Activated CD4-positive, alpha-beta memory T cell treated with anti-CD3 and anti-CD28 coated beads, Interleukin-2, amount 10 ng/mL, durations not matched to agents 7 days and 5 days (primary cell): ENCODE measurements around the gene LLGL1. TPM values are rescaled to one million over a fixed set of nuclear protein-coding genes. Genes with fewer than 3 reads are reported as not detected.
A peak's percentile ranks its signal among the peaks of the same experiment; 100 is the strongest.

ENCODE experiments used
- CTCF ChIA-PET: fragments of 350-600 bp; sonication (Branson Sonifier 250); formaldehyde crosslinking; loops from one replicate; lab custom pipeline; 2021; ENCODE audit warnings: antibody characterized with exemption, inconsistent platforms; lab: Charles Lee
- POLR2A ChIA-PET: fragments of 350-600 bp; sonication (Branson Sonifier 250); formaldehyde crosslinking; loops from one replicate; lab custom pipeline; 2021; ENCODE audit warnings: antibody characterized with exemption; lab: Charles Lee
- DNase-seq: peaks from one replicate; pipeline ENCODE4 v3.0.0-alpha.2; 2020
- H3K27ac Mint-ChIP-seq: one replicate; pipeline ENCODE4 v1.8.0; 2021; ENCODE audit warnings: mild to moderate bottlenecking, mixed read lengths
- H3K27me3 Mint-ChIP-seq: one replicate; pipeline ENCODE4 v1.8.0; 2021; ENCODE audit warnings: mixed read lengths
- H3K36me3 Mint-ChIP-seq: one replicate; pipeline ENCODE4 v1.8.0; 2021; ENCODE audit warnings: low read depth, mixed read lengths
- H3K4me1 Mint-ChIP-seq: one replicate; pipeline ENCODE4 v1.8.0; 2021; ENCODE audit warnings: mixed read lengths
- H3K4me3 Mint-ChIP-seq: one replicate; pipeline ENCODE4 v1.8.0; 2021; ENCODE audit warnings: mild to moderate bottlenecking, mixed read lengths
- H3K9me3 Mint-ChIP-seq: one replicate; pipeline ENCODE4 v1.8.0; 2021; ENCODE audit warnings: mixed read lengths
- total RNA-seq, 2 experiments: library from RNA; stranded (reverse); gene quantifications; one replicate each; pipeline ENCODE4 v1.2.3, GENCODE V29; 2021

The LLGL1 gene
- total RNA-seq, 2 experiments from 2014 or later, result 22.8 to 22.9 TPM

DNA sequence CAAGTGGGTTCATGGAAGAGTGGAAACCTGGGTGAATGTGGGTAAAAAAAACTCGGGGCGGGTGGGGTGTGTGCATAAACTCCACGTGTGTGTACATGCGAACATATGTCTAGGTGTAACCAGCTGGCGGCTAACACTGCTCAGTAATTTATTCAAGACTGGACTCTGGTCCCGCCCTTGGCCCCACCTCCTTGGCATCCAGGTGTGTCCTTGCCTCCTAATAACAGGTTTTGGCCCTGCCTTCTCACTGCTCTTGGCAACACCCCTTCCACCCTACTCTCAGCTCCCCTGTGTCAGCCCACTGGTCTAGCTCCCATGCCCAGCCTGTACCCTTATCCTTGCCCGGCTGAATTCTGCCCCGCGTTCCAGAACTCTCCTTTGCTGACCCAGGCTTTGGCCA lies 24.8 kb downstream of the LLGL1 start:
- no peak overlapping the region for H3K4me3 Mint-ChIP-seq
- peaks cover 3% of the 10 kb centered on the region for H3K4me1 Mint-ChIP-seq
- H3K27me3 Mint-ChIP-seq, result no peaks in the 10 kb centered on the region
- peaks cover 63% of the 10 kb centered on the region for H3K36me3 Mint-ChIP-seq
- no peak overlapping the region for H3K27ac Mint-ChIP-seq
- POLR2A ChIA-PET, result interaction anchor here (0.7 kb wide), 1 partner anchor 24 kb away, joined by 4 read pairs; no protein-coding TSS in a partner anchor
- no peak for DNase-seq
- CTCF ChIA-PET, result no interaction called here
- H3K9me3 Mint-ChIP-seq, result no peaks in the 10 kb centered on the region

DNA sequence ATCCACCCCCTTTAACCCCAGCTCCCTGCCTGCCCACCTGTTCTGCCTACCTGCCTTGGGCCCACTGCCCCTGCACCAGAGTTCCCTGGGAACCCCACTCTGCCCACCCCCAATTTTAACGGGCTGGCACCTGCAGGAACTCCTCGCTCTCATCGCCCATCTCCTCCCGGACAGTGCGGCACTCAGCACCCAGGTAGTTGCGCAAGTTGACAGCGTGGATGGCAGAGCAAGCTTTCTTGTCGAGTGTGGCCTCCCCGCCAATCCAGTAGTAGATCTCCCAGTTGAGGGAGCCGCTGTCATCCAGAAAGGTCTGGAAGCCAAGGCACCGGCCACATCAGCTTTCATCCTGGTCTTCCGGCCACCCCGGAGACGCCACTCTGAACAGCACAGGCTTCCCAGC lies 25.3 kb downstream of the LLGL1 start:
- Mint-ChIP-seq H3K27ac (no peak overlapping the region), H3K9me3 (no peaks in the 10 kb centered on the region), H3K4me1 (peaks cover 3% of the 10 kb centered on the region), H3K36me3 (peaks cover 63% of the 10 kb centered on the region), H3K27me3 (no peaks in the 10 kb centered on the region), H3K4me3 (no peak overlapping the region)
- POLR2A ChIA-PET, result interaction anchor here (0.7 kb wide), 1 partner anchor 25 kb away, joined by 4 read pairs; no protein-coding TSS in a partner anchor
- no peak for DNase-seq
- CTCF ChIA-PET, result no interaction called here

DNA sequence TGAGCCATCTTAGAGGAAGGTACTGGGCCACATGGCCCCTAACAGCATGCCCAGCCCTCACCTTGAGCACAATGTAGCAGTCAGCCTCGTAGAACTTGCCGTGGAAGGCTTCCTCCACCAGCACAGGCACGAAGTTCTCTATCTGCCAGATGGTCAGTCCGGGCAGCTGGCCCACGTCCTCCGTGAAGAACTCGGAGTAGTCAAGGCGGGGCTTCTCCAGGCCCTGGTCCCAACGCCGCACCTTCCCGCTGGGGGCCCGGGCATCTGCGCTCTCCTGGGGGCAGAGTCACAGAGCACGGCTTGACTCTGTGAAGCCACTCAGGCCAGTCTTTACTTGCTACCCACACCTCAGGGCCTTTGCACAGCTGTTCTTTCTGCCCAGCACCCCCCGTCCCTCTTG lies 25.8 kb downstream of the LLGL1 start:
- DNase-seq, result no peak
- Mint-ChIP-seq H3K9me3 (no peaks in the 10 kb centered on the region), H3K27me3 (no peaks in the 10 kb centered on the region), H3K4me3 (no peak overlapping the region), H3K27ac (no peak overlapping the region), H3K36me3 (peaks cover 62% of the 10 kb centered on the region), H3K4me1 (peaks cover 7% of the 10 kb centered on the region)
- ChIA-PET POLR2A (no interaction called here), CTCF (no interaction called here)

DNA sequence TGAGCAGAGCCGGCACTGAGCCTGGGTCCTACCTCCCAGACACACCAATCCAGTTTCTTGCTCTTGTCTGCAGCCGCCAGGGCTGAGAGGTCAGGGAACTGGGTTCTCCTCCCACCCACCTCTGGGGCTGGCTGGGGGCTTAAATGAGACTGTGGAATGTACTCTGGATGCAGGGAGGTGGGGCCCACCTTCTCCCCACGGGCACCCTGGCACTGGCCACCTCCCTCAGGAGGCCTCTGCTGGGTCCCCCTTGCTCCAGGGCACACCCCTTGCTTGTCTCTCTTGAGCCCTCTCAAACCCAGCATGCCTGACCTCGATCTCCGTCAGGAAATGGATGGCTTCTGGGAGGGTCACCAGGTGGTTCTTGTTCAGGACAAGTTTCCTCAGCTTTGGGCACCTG lies 26.7 kb downstream of the LLGL1 start:
- ChIA-PET POLR2A (no interaction called here), CTCF (no interaction called here)
- Mint-ChIP-seq H3K27ac (no peak overlapping the region), H3K36me3 (peaks cover 58% of the 10 kb centered on the region), H3K9me3 (no peaks in the 10 kb centered on the region), H3K27me3 (no peaks in the 10 kb centered on the region), H3K4me3 (no peak overlapping the region), H3K4me1 (peaks cover 15% of the 10 kb centered on the region)
- DNase-seq, result no peak

DNA sequence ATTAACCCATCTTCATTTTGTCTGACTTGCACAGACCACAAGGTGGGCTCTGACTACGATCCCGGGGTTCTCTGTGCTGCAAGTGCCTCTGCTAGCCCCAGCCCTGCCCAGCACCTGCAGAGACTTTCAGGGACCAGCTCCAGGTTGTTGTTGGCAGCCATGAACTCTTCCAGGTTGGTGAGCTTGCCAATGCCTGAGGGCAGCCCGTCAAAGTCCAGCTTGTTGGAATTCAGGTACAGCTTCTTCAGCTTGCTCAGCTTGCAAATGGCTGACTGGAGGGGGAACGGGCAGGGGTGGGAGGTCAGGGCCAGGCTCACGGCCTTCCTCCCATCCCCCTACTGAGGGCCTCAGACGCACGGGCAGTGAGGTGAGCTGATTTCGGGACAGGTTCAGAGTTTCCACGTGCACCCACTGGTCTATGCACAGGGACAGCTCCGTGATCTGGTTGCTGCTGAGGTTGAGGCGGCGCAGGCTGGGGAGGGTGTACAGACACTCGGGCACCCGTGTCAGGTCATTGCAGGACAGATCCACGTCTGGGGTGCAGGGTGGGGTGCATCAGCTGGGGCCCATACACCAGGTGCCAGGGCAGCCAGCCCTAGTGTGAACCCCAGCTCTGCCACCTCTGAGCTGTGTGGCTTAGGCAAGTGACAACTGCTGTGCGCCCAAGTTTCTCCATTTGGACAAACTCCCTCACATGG lies 27.9 kb downstream of the LLGL1 start:
- Mint-ChIP-seq H3K4me1 (peaks cover 19% of the 10 kb centered on the region), H3K27ac (no peak overlapping the region), H3K9me3 (no peaks in the 10 kb centered on the region), H3K4me3 (no peak overlapping the region), H3K36me3 (peaks cover 52% of the 10 kb centered on the region), H3K27me3 (no peaks in the 10 kb centered on the region)
- DNase-seq, result no peak
- CTCF ChIA-PET, result no interaction called here
- POLR2A ChIA-PET, result interaction anchor here (0.8 to 1.0 kb wide), 2 partner anchors 10 to 66 kb away, joined by 3 read pairs; no protein-coding TSS in a partner anchor

DNA sequence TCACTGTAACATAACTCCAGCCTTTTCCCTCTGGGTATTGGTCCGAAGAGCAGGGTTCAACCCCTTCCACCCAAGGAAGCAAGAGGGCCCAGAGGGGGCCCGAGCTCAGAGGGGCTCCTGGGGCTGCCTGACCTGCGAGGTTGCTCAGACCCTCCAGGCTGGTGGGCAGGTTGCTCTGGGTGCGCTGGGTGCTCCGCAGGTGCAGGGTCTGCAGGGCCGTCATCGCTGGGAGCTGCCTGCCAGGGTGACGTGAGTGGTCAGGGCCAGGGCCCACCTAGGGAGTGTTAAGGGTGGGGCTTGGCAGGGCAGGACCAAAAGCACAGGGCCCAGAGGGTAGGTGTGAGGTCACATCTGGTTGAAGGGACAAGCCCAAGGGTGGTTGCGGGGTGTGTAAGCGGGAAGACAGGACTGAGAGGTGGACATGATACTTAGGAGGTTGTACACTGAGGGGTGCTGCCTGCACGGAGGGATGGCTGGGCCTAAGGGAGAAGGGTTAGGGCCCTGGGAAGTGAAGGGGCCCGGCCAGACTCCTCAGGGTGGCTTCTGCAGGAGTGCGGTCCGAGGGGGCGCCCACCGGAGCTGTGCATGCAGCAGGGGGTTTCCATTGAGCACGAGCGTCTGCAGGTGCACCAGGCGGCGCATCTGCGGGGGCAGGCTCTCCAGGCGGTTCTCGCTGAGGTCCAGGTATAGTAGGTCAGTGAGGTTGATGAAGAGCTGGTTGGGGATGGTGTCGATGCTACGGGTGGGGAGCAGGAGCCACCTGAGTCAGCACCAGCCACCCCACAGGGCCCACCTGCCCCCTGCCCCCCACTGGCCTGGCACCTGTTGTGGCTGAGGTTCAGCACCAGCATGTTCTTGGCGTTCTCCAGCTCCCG lies 28.7 kb downstream of the LLGL1 start:
- POLR2A ChIA-PET, result interaction anchor here (0.8 to 1.0 kb wide), 2 partner anchors 11 to 66 kb away, joined by 3 read pairs; no protein-coding TSS in a partner anchor
- CTCF ChIA-PET, result no interaction called here
- Mint-ChIP-seq H3K27ac (no peak overlapping the region), H3K36me3 (peaks cover 46% of the 10 kb centered on the region), H3K27me3 (no peaks in the 10 kb centered on the region), H3K4me3 (no peak overlapping the region), H3K4me1 (peaks cover 23% of the 10 kb centered on the region), H3K9me3 (no peaks in the 10 kb centered on the region)
- DNase-seq, result no peak

DNA sequence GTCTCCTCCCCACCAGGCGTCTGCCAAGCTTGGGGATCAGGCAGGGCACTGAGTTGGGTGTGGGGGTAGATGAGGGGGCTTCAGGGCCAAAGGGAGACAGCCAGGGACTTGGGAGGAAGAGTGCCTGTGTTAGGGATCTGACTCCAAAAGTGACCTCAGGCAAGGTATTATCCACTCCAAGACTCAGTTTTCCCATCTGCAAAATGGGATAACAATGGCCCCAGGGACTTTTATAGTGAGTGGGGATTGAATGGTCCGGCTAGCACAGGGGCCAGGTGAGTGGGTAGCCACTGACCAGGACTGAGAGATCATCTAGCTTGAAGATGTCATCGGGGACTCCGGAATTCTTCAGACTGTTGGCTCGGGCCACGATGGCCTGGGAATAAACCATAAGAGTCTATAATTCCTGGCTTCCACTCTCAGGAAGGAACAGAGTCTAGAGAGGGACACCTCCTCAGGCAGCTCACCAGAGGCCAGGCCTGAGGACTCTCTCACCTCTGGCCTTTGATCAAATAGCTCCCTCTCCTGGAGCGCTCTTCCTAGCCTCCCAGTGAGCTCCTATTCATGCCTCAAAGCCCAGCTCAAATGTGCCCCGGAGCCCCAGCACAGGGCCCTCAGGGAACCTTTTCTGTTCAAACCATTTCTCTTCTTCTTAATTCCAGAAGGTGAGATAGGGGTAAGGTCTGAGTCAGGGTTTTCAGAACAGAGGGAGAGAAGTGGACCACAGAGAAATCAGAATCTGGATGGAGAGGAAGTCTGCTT lies 29.6 kb downstream of the LLGL1 start:
- ChIA-PET CTCF (no interaction called here), POLR2A (interaction anchor here (1.2 kb wide), 1 partner anchor 13 kb away, joined by 4 read pairs; no protein-coding TSS in a partner anchor)
- H3K4me3 Mint-ChIP-seq, result no peak overlapping the region
- no peak overlapping the region for H3K27ac Mint-ChIP-seq
- peaks cover 45% of the 10 kb centered on the region for H3K36me3 Mint-ChIP-seq
- no peaks in the 10 kb centered on the region for H3K9me3 Mint-ChIP-seq
- no peak for DNase-seq
- no peaks in the 10 kb centered on the region for H3K27me3 Mint-ChIP-seq
- H3K4me1 Mint-ChIP-seq, result peaks cover 29% of the 10 kb centered on the region

DNA sequence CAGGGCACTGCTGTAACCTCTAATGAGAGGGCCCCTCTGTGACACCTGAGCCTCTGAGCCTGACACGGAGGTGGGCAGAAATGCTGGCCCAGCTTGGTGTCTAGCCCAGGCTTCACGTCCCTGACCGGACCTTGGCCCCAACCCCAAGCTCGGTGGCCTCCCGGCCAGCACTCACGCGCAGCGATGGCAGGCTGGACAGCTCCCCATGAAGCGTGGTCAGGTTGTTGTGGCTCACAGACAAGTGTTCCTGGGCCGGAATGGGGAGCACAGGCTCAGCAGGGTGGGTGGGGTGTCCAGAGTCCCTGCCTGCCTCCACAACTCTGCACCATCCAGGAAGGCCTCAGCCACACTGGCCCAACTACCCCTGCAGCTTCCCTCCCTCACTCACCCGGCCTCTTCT lies 30.9 kb downstream of the LLGL1 start:
- H3K4me1 Mint-ChIP-seq, result peaks cover 31% of the 10 kb centered on the region
- peaks cover 33% of the 10 kb centered on the region for H3K36me3 Mint-ChIP-seq
- POLR2A ChIA-PET, result interaction anchor here (1.2 to 1.7 kb wide), 3 partner anchors 15 to 32 kb away, joined by 3 to 5 read pairs (median 4); partner anchors contain the start of gene LLGL1
- DNase-seq, result no peak
- H3K4me3 Mint-ChIP-seq, result peak overlapping the region; percentile 7
- no peaks in the 10 kb centered on the region for H3K27me3 Mint-ChIP-seq
- H3K9me3 Mint-ChIP-seq, result no peaks in the 10 kb centered on the region
- CTCF ChIA-PET, result interaction anchor here (1.2 kb wide), 1 partner anchor 8 kb away, joined by 5 read pairs; no protein-coding TSS in a partner anchor
- H3K27ac Mint-ChIP-seq, result no peak overlapping the region

DNA sequence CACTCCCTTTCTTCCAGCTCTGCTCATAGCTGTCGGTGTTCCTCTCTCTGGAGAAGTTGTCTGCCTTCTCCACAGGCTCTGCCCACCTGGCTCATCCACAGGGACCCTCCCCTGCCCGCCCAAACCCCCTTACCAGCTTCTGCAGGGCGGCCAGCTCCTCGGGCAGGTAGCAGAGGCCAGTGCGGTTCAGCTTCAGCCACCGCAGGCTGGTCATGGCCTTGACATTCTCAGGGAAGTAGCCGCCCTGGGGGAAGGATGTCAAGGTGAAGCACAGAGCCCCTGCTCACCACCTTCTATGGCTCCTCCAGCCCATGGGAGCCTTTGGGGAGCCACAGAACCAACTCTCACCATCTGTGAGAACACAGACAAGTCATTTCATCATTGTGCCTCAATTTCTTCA lies 31.3 kb downstream of the LLGL1 start:
- Mint-ChIP-seq H3K36me3 (peaks cover 29% of the 10 kb centered on the region), H3K9me3 (no peaks in the 10 kb centered on the region), H3K27me3 (no peaks in the 10 kb centered on the region), H3K27ac (no peak overlapping the region), H3K4me3 (peak overlapping the region; percentile 95), H3K4me1 (peaks cover 35% of the 10 kb centered on the region)
- POLR2A ChIA-PET, result interaction anchor here (0.7 to 1.7 kb wide), 5 partner anchors 8 to 58 kb away, joined by 3 to 5 read pairs (median 3); partner anchors contain the start of genes LLGL1, SMCR8 and TOP3A
- CTCF ChIA-PET, result interaction anchor here (1.2 kb wide), 1 partner anchor 8 kb away, joined by 5 read pairs; no protein-coding TSS in a partner anchor
- DNase-seq, result no peak

DNA sequence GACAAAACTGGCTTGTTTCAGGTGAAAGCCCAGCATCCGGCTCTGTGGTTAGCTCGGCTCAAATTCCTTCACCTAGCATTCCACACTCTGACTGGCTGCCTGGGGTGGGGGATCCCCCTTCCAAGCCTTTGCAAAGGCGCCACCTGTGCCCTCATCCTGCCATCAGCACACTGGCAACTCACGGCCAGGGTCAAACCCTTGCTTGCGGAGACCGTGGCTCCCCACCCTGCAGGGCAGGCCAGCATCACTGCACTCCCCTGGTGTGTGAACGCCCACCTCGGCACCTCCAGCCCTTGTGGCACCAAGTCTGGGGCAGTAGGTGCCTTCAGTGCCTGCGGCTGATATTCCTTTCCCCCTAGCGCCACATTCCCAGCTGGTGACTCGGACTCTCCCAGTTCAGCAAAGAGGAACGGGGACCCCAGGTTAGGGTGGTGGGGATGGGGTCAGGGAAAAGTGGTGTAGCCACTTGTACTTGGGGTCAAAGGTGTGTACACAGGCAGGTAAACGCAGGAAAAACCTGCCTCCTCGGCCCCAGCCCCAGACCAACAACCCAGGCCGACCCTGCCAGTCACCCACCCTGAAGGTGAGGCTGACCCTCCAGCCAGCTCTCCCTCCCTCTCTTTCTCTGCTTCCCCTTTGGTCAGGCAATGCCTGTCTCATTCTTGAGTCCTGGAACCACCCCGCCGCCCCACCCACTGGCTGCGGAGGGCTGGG lies 32.0 kb downstream of the LLGL1 start:
- H3K4me1 Mint-ChIP-seq, result peaks cover 39% of the 10 kb centered on the region
- ChIA-PET POLR2A (interaction anchor here (0.6 to 1.7 kb wide), 7 partner anchors 9 to 105 kb away, joined by 3 to 5 read pairs (median 3); partner anchors contain the start of genes SMCR8 and TOP3A), CTCF (interaction anchor here (1.2 kb wide), 1 partner anchor 9 kb away, joined by 5 read pairs; no protein-coding TSS in a partner anchor)
- no peaks in the 10 kb centered on the region for H3K9me3 Mint-ChIP-seq
- no peaks in the 10 kb centered on the region for H3K27me3 Mint-ChIP-seq
- peak overlapping the region; percentile 95 for H3K4me3 Mint-ChIP-seq
- H3K36me3 Mint-ChIP-seq, result peaks cover 28% of the 10 kb centered on the region
- H3K27ac Mint-ChIP-seq, result peak overlapping the region; percentile 91
- peak; percentile 26 for DNase-seq

DNA sequence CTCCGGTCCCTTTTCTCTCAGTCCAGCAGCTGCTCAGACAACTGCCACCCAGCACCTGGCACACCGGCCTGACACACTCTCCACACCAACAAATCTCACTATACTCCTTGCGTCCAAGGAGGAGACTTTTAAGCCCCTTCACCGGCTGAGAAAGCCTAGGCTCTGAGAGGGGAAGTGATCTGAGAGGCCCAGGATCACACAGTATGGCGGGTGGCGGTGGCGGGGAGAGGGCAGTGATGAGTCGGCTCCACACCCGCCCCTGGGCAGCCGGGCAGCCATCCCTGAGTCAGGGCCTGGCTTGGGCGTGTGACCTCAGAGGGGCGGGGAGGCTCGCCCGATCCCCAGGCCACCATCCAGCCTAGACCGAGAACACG lies 32.5 kb downstream of the LLGL1 start:
- CTCF ChIA-PET, result no interaction called here

More for the DNA sequence above, 32.5 kb downstream of the LLGL1 start:
- POLR2A ChIA-PET, result interaction anchor here (0.6 to 1.4 kb wide), 4 partner anchors 10 to 105 kb away, joined by 3 to 4 read pairs (median 3); partner anchors contain the start of genes SMCR8 and TOP3A
- H3K27ac Mint-ChIP-seq, result peak overlapping the region; percentile 91
- peak overlapping the region; percentile 95 for H3K4me3 Mint-ChIP-seq
- DNase-seq, result peak; percentile 64
- H3K27me3 Mint-ChIP-seq, result no peaks in the 10 kb centered on the region
- peaks cover 40% of the 10 kb centered on the region for H3K4me1 Mint-ChIP-seq
- no peaks in the 10 kb centered on the region for H3K9me3 Mint-ChIP-seq
- H3K36me3 Mint-ChIP-seq, result peaks cover 25% of the 10 kb centered on the region
